ENCODE data around the gene COX5A. TPM values are rescaled to one million over a fixed set of nuclear protein-coding genes. Genes with fewer than 3 reads are reported as not detected.
"Not testable (repeated sequence)": the region's sequence is repeated elsewhere in the genome, so short reads cannot be mapped to it uniquely, and the experiment has no call there.

The COX5A gene
- total RNA-seq, 2 experiments from 2014 or later: 322 TPM

- Mint-ChIP-seq H3K4me1 (ENCODE audit: low read depth) (peaks cover 44% of the 10 kb centered on the region), H3K36me3 (no peaks in the 10 kb centered on the region), H3K4me3 (peak overlapping the region; percentile 45), H3K9me3 (no peaks in the 10 kb centered on the region), H3K27me3 (peaks cover 21% of the 10 kb centered on the region), H3K27ac (no peak overlapping the region)
- peak; percentile 82 for DNase-seq
- CTCF ChIA-PET: interaction anchor here (0.6 to 2.5 kb wide), 11 partner anchors 20 to 322 kb away, joined by 3 to 16 read pairs (median 5); partner anchors contain the start of genes C15orf39 and FAM219B
- intact Hi-C loops (cut with micrococcal nuclease): loop anchor here (2.0 to 5.0 kb wide), 4 partner anchors 17 to 496 kb away; partner anchors contain the start of genes COX5A and SIN3A
- POLR2A ChIA-PET: interaction anchor here (1.0 to 1.6 kb wide), 2 partner anchors 67 to 247 kb away, joined by 5 to 7 read pairs; partner anchors contain the start of gene PPCDC
Measured at GRCh38 chr15:74955796-74956647, 18.1 kb upstream of the COX5A start.

- CTCF ChIA-PET: interaction anchor here (1.0 to 2.5 kb wide), 5 partner anchors 55 to 249 kb away, joined by 3 to 16 read pairs (median 6); partner anchors contain the start of gene CPLX3
- no peaks in the 10 kb centered on the region for H3K9me3 Mint-ChIP-seq
- DNase-seq: no peak
- peaks cover 21% of the 10 kb centered on the region for H3K27me3 Mint-ChIP-seq
- peaks cover 39% of the 10 kb centered on the region for H3K4me1 Mint-ChIP-seq (ENCODE audit: low read depth)
- H3K36me3 Mint-ChIP-seq: no peaks in the 10 kb centered on the region
- peak overlapping the region; percentile 45 for H3K4me3 Mint-ChIP-seq
- POLR2A ChIA-PET: no interaction called here
- no peak overlapping the region for H3K27ac Mint-ChIP-seq
- intact Hi-C loops (cut with micrococcal nuclease): loop anchor here (5.0 kb wide), 1 partner anchor 497 kb away; the partner anchor contains the start of gene SIN3A
Measured at GRCh38 chr15:74955017-74955416, 17.1 kb upstream of the COX5A start.

- H3K4me1 Mint-ChIP-seq (ENCODE audit: low read depth): peaks cover 37% of the 10 kb centered on the region
- no peak overlapping the region for H3K27ac Mint-ChIP-seq
- POLR2A ChIA-PET: no interaction called here
- intact Hi-C loops (cut with micrococcal nuclease): loop anchor here (5.0 kb wide), 2 partner anchors 47 to 322 kb away; partner anchors contain the start of gene FAM219B
- H3K36me3 Mint-ChIP-seq: no peaks in the 10 kb centered on the region
- peaks cover 20% of the 10 kb centered on the region for H3K27me3 Mint-ChIP-seq
- no peaks in the 10 kb centered on the region for H3K9me3 Mint-ChIP-seq
- CTCF ChIA-PET: interaction anchor here (0.6 to 2.2 kb wide), 7 partner anchors 9 to 186 kb away, joined by 3 to 8 read pairs (median 3); partner anchors contain the start of genes CPLX3 and SCAMP5
- H3K4me3 Mint-ChIP-seq: no peak overlapping the region
- no peak for DNase-seq
Measured at GRCh38 chr15:74954515-74954914, 16.6 kb upstream of the COX5A start.

GRCh38 chr15:74951006-74951405, 13.1 kb upstream of the COX5A start:
- no peak for DNase-seq
- Mint-ChIP-seq H3K4me3 (no peak overlapping the region), H3K36me3 (no peaks in the 10 kb centered on the region), H3K9me3 (no peaks in the 10 kb centered on the region), H3K27ac (no peak overlapping the region), H3K4me1 (ENCODE audit: low read depth) (peaks cover 16% of the 10 kb centered on the region), H3K27me3 (no peaks in the 10 kb centered on the region)
- POLR2A ChIA-PET: no interaction called here
- intact Hi-C loops (cut with micrococcal nuclease): loop anchor here (5.0 kb wide), 2 partner anchors 44 to 319 kb away; partner anchors contain the start of gene FAM219B
- CTCF ChIA-PET: interaction anchor here (0.5 to 4.2 kb wide), 40 partner anchors 9 to 577 kb away, joined by 3 to 84 read pairs (median 4); partner anchors contain the start of genes COX5A, FAM219B, PPCDC and SCAMP5

GRCh38 chr15:74950078-74950908, 12.4 kb upstream of the COX5A start:
- POLR2A ChIA-PET: no interaction called here
- H3K4me3 Mint-ChIP-seq: no peak overlapping the region

GRCh38 chr15:74937272-74937589, 642 bp downstream of the COX5A start:
- H3K9me3 Mint-ChIP-seq: no peaks in the 10 kb centered on the region
- no peaks in the 10 kb centered on the region for H3K27me3 Mint-ChIP-seq
- POLR2A ChIA-PET: interaction anchor here (1.2 kb wide), 1 partner anchor 31 kb away, joined by 4 read pairs; the partner anchor contains the start of gene FAM219B
- peaks cover 31% of the 10 kb centered on the region for H3K4me1 Mint-ChIP-seq (ENCODE audit: low read depth)
- peak overlapping the region; percentile 74 for H3K27ac Mint-ChIP-seq
- peaks cover 2% of the 10 kb centered on the region for H3K36me3 Mint-ChIP-seq
- intact Hi-C loops (cut with micrococcal nuclease): loop anchor here (1.0 to 5.0 kb wide), 3 partner anchors 94 to 395 kb away; partner anchors contain the start of genes ARID3B, CSK and ULK3
- no peak for DNase-seq
- CTCF ChIA-PET: interaction anchor here (0.6 to 5.6 kb wide), 4 partner anchors 13 to 169 kb away, joined by 3 to 25 read pairs (median 7); no protein-coding TSS in a partner anchor
- H3K4me3 Mint-ChIP-seq: peak overlapping the region; percentile 86

More at GRCh38 chr15:74950078-74950908, 12.4 kb upstream of the COX5A start:
- Mint-ChIP-seq H3K4me1 (ENCODE audit: low read depth) (peaks cover 8% of the 10 kb centered on the region), H3K36me3 (no peaks in the 10 kb centered on the region), H3K9me3 (no peaks in the 10 kb centered on the region), H3K27me3 (no peaks in the 10 kb centered on the region), H3K27ac (no peak overlapping the region)
- intact Hi-C loops (cut with micrococcal nuclease): loop anchor here (1.0 to 5.0 kb wide), 3 partner anchors 43 to 318 kb away; partner anchors contain the start of gene FAM219B
- CTCF ChIA-PET: interaction anchor here (0.5 to 4.2 kb wide), 42 partner anchors 9 to 576 kb away, joined by 3 to 84 read pairs (median 4); partner anchors contain the start of genes COX5A, FAM219B, PPCDC and SCAMP5
- DNase-seq: peak; percentile 86

GRCh38 chr15:74935193-74935592, 2.7 kb downstream of the COX5A start:
- H3K27me3 Mint-ChIP-seq, POLR2A ChIA-PET, H3K9me3 Mint-ChIP-seq, DNase-seq, H3K36me3 Mint-ChIP-seq: not testable (repeated sequence)
- intact Hi-C loops (cut with micrococcal nuclease): loop anchor here (5.0 kb wide), 2 partner anchors 153 to 393 kb away; partner anchors contain the start of genes ARID3B and CSK
- Mint-ChIP-seq H3K4me1 (ENCODE audit: low read depth) (peaks cover 31% of the 10 kb centered on the region), H3K4me3 (peak overlapping the region; percentile 11), H3K27ac (peak overlapping the region; percentile 19)
- CTCF ChIA-PET: interaction anchor here (1.0 to 2.9 kb wide), 5 partner anchors 16 to 148 kb away, joined by 3 to 14 read pairs (median 4); partner anchors contain the start of gene FAM219B

GRCh38 chr15:74933573-74933972, 4.3 kb downstream of the COX5A start:
- Mint-ChIP-seq H3K36me3 (peaks cover 15% of the 10 kb centered on the region), H3K9me3 (no peaks in the 10 kb centered on the region), H3K27me3 (no peaks in the 10 kb centered on the region), H3K4me1 (ENCODE audit: low read depth) (peaks cover 31% of the 10 kb centered on the region), H3K27ac (peak overlapping the region; percentile 5), H3K4me3 (no peak overlapping the region)
- DNase-seq: no peak
- intact Hi-C loops (cut with micrococcal nuclease): no loop called here
- ChIA-PET CTCF (interaction anchor here (0.7 to 2.9 kb wide), 5 partner anchors 16 to 276 kb away, joined by 3 to 14 read pairs (median 4); partner anchors contain the start of gene FAM219B), POLR2A (no interaction called here)

- Mint-ChIP-seq H3K9me3 (no peaks in the 10 kb centered on the region), H3K27ac (no peak overlapping the region), H3K36me3 (peaks cover 22% of the 10 kb centered on the region), H3K27me3 (no peaks in the 10 kb centered on the region), H3K4me1 (ENCODE audit: low read depth) (peaks cover 8% of the 10 kb centered on the region), H3K4me3 (no peak overlapping the region)
- intact Hi-C loops (cut with micrococcal nuclease): no loop called here
- POLR2A ChIA-PET: no interaction called here
- CTCF ChIA-PET: no interaction called here
- DNase-seq: no peak
Measured at GRCh38 chr15:74928771-74929198, 9.1 kb downstream of the COX5A start.

- H3K36me3 Mint-ChIP-seq: peaks cover 36% of the 10 kb centered on the region
- intact Hi-C loops (cut with micrococcal nuclease): no loop called here
- peaks cover 2% of the 10 kb centered on the region for H3K4me1 Mint-ChIP-seq (ENCODE audit: low read depth)
- CTCF ChIA-PET: no interaction called here
- POLR2A ChIA-PET: no interaction called here
- no peak overlapping the region for H3K27ac Mint-ChIP-seq
- no peak for DNase-seq
- H3K27me3 Mint-ChIP-seq: no peaks in the 10 kb centered on the region
- no peak overlapping the region for H3K4me3 Mint-ChIP-seq
- H3K9me3 Mint-ChIP-seq: no peaks in the 10 kb centered on the region
Measured at GRCh38 chr15:74924525-74924924, 13.3 kb downstream of the COX5A start.

- intact Hi-C loops (cut with micrococcal nuclease): no loop called here
- H3K36me3 Mint-ChIP-seq: peaks cover 42% of the 10 kb centered on the region
- POLR2A ChIA-PET: interaction anchor here (0.6 kb wide), 1 partner anchor 9 kb away, joined by 4 read pairs; no protein-coding TSS in a partner anchor
Measured at GRCh38 chr15:74920456-74920855, 17.4 kb downstream of the COX5A start.

More at GRCh38 chr15:74920456-74920855, 17.4 kb downstream of the COX5A start:
- H3K9me3 Mint-ChIP-seq: no peaks in the 10 kb centered on the region
- H3K27ac Mint-ChIP-seq: no peak overlapping the region
- DNase-seq: no peak
- CTCF ChIA-PET: interaction anchor here (2.3 kb wide), 1 partner anchor 19 kb away, joined by 8 read pairs; no protein-coding TSS in a partner anchor
- H3K4me1 Mint-ChIP-seq (ENCODE audit: low read depth): peaks cover 2% of the 10 kb centered on the region
- H3K27me3 Mint-ChIP-seq: no peaks in the 10 kb centered on the region
- H3K4me3 Mint-ChIP-seq: no peak overlapping the region
